PC-9 (cell line): ENCODE results near the gene THADA. TPM values are rescaled to one million over a fixed set of nuclear protein-coding genes. Genes with fewer than 3 reads are reported as not detected.

Experiments used
- BruUV-seq: library from RNA; stranded (reverse); fragments of 400-500 nt; replicated peaks from 2 replicates; lab custom pipeline; 2021; lab: Mats Ljungman, UMichigan
- CTCF ChIA-PET: fragments of 300-600 bp; sonication (Branson Sonifier 250); formaldehyde crosslinking; loops from one replicate; lab custom pipeline; 2022; ENCODE audit warnings: antibody characterized with exemption; lab: Charles Lee
- POLR2A ChIA-PET: fragments of 300-600 bp; sonication (Branson Sonifier 250); formaldehyde crosslinking; loops from one replicate; lab custom pipeline; 2022; ENCODE audit warnings: antibody characterized with exemption; ENCODE audit not compliant: unreplicated experiment; lab: Charles Lee
- DNase-seq, 2 experiments: peaks; one replicate each; pipeline versions ENCODE4 v3.0.0 to v3.0.0-alpha.2; 2015 to 2022; ENCODE audit warnings: mixed read lengths in 1 of 2
- H2AFZ ChIP-seq: fragments of 200-600 bp; sonication (generic); 2 replicates; pipeline ENCODE4 v1.8.1; 2017; ENCODE audit warnings: antibody characterized with exemption
- H3F3A ChIP-seq: fragments of 200-600 bp; sonication (generic); 2 replicates; pipeline ENCODE4 v1.8.1; 2017; ENCODE audit warnings: antibody characterized with exemption, mild to moderate bottlenecking, low read depth; ENCODE audit not compliant: insufficient read depth
- H3K27ac ChIP-seq: fragments of 200-600 bp; sonication (generic); 2 replicates; pipeline ENCODE4 v1.6.1; 2016; ENCODE audit warnings: mixed run types
- H3K27me3 ChIP-seq: fragments of 200-600 bp; sonication (generic); 2 replicates; pipeline ENCODE4 v1.6.1; 2016; ENCODE audit warnings: low read depth, mixed run types; ENCODE audit not compliant: insufficient read depth
- H3K36me3 ChIP-seq: fragments of 200-600 bp; sonication (generic); 2 replicates; pipeline ENCODE4 v1.6.1; 2016; ENCODE audit warnings: low read depth, mixed run types
- H3K4me1 ChIP-seq: fragments of 200-600 bp; sonication (generic); replicated peaks from 2 replicates; pipeline ENCODE4 v1.6.1; 2016; ENCODE audit warnings: mixed run types; ENCODE audit not compliant: insufficient read depth
- H3K4me2 ChIP-seq: fragments of 200-600 bp; sonication (generic); 2 replicates; pipeline ENCODE4 v1.6.1; 2017; ENCODE audit warnings: mixed run types
- H3K4me3 ChIP-seq: fragments of 200-600 bp; sonication (generic); 2 replicates; pipeline ENCODE4 v1.6.1; 2016; ENCODE audit warnings: mixed run types
- H3K79me2 ChIP-seq: fragments of 200-600 bp; sonication (generic); 2 replicates; pipeline ENCODE4 v1.6.1; 2017; ENCODE audit warnings: low read depth, mixed run types
- H3K9me2 ChIP-seq: fragments of 200-600 bp; sonication (generic); 2 replicates; pipeline ENCODE4 v1.8.1; 2017; ENCODE audit warnings: mild to moderate bottlenecking; ENCODE audit not compliant: insufficient read depth
- H3K9me3 ChIP-seq: fragments of 200-600 bp; sonication (generic); 2 replicates; pipeline ENCODE4 v1.8.1; 2016; ENCODE audit warnings: low read depth; ENCODE audit not compliant: insufficient read depth
- H4K20me1 ChIP-seq: fragments of 200-600 bp; sonication (generic); 2 replicates; pipeline ENCODE4 v1.8.1; 2017; ENCODE audit not compliant: insufficient read depth
- EZH2 ChIP-seq: fragments of 200-600 bp; sonication (generic); IDR thresholded peaks from 2 replicates; pipeline ENCODE4 v1.8.0; 2017; ENCODE audit warnings: antibody characterized with exemption, low read depth
- intact Hi-C: fragments of 100-400 bp; cut with micrococcal nuclease; formaldehyde crosslinking; loops from one replicate; pipeline ENCODE4 v1.10.0; 2022; ENCODE audit not compliant: unreplicated experiment
- total RNA-seq: library from RNA; stranded (reverse); gene quantifications from 2 replicates; pipeline ENCODE4 v1.2.3, GENCODE V29; 2021
- TF ChIP-seq, protein P1 (sequence below): fragments of 200-600 bp; sonication (generic); conservative IDR thresholded peaks from 2 replicates; pipeline ENCODE4 v1.6.1; 2017; ENCODE audit warnings: mixed run types, antibody characterized with exemption, mild to moderate bottlenecking, moderate library complexity

Gene THADA
- total RNA-seq, 1 experiment from 2014 or later, result 28.1 TPM

DNA sequence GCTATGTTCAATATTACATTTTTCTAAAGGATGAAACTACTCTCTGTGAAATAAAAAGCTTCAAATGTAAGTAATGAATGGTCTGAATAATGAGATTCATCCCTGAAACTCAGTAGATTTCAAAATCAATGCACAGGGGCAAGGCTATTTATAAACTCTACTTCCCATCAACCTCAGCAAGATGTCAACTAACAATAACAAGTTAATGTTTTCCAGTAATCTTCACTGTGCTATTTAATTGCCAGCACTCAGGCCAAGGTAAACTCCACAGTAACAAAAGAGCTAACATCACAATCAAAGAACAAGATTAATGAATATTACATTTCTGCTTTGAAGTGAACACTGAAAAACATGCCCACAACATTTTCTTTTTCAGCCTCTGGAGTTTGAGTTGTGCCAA, 225.1 kb downstream of the THADA start:
- no peaks in the 10 kb centered on the region for H4K20me1 ChIP-seq
- H3K36me3 ChIP-seq, result no peaks in the 10 kb centered on the region
- H3K4me3 ChIP-seq, result no peak overlapping the region
- peaks cover 3% of the 10 kb centered on the region; the same call in 1 of the 2 replicates for H3K9me2 ChIP-seq
- H2AFZ ChIP-seq, result no peak overlapping the region
- ChIA-PET CTCF (no interaction called here), POLR2A (no interaction called here)
- no peaks in the 10 kb centered on the region for H3K4me1 ChIP-seq
- BruUV-seq, result no TSS peak
- H3K79me2 ChIP-seq, result no peaks in the 10 kb centered on the region
- DNase-seq, result no peak
- H3K9me3 ChIP-seq, result no peaks in the 10 kb centered on the region
- no peak for TF ChIP-seq EZH2
- TF ChIP-seq, protein P1, sequence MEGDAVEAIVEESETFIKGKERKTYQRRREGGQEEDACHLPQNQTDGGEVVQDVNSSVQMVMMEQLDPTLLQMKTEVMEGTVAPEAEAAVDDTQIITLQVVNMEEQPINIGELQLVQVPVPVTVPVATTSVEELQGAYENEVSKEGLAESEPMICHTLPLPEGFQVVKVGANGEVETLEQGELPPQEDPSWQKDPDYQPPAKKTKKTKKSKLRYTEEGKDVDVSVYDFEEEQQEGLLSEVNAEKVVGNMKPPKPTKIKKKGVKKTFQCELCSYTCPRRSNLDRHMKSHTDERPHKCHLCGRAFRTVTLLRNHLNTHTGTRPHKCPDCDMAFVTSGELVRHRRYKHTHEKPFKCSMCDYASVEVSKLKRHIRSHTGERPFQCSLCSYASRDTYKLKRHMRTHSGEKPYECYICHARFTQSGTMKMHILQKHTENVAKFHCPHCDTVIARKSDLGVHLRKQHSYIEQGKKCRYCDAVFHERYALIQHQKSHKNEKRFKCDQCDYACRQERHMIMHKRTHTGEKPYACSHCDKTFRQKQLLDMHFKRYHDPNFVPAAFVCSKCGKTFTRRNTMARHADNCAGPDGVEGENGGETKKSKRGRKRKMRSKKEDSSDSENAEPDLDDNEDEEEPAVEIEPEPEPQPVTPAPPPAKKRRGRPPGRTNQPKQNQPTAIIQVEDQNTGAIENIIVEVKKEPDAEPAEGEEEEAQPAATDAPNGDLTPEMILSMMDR, result no peak
- no peak overlapping the region for H3K27ac ChIP-seq
- intact Hi-C loops, result no loop called here
- no peaks in the 10 kb centered on the region for H3F3A ChIP-seq
- no peak overlapping the region for H3K4me2 ChIP-seq
- no peaks in the 10 kb centered on the region for H3K27me3 ChIP-seq

- Histone ChIP-seq H3K4me3 (no peak overlapping the region), H3K4me1 (no peaks in the 10 kb centered on the region), H3K27ac (no peak overlapping the region), H3K79me2 (no peaks in the 10 kb centered on the region), H3K9me3 (no peaks in the 10 kb centered on the region), H3K27me3 (no peaks in the 10 kb centered on the region), H3K36me3 (no peaks in the 10 kb centered on the region), H2AFZ (no peak overlapping the region), H3F3A (no peaks in the 10 kb centered on the region), H4K20me1 (no peaks in the 10 kb centered on the region), H3K4me2 (no peak overlapping the region), H3K9me2 (peaks cover 3% of the 10 kb centered on the region; the same call in 1 of the 2 replicates)
- POLR2A ChIA-PET, result no interaction called here
- no peak for TF ChIP-seq EZH2
- TF ChIP-seq, protein P1, result no peak
- intact Hi-C loops, result no loop called here
- CTCF ChIA-PET, result no interaction called here
- no peak for DNase-seq
- BruUV-seq, result no TSS peak
These were observed 225.7 kb downstream of the THADA start for GRCh38 chr2:43370146-43370545.

- peaks cover under 1% of the 10 kb centered on the region; the same call in 1 of the 2 replicates for H3K9me2 ChIP-seq
- DNase-seq, result no peak
- BruUV-seq, result no TSS peak
- H3K79me2 ChIP-seq, result no peaks in the 10 kb centered on the region
- no peak overlapping the region for H3K4me3 ChIP-seq
- TF ChIP-seq, protein P1, result no peak
- TF ChIP-seq EZH2, result no peak
- no peaks in the 10 kb centered on the region for H4K20me1 ChIP-seq
- intact Hi-C loops, result no loop called here
- H3K9me3 ChIP-seq, result no peaks in the 10 kb centered on the region
- H3K4me2 ChIP-seq, result no peak overlapping the region
- H3K27me3 ChIP-seq, result no peaks in the 10 kb centered on the region
- no peaks in the 10 kb centered on the region for H3K36me3 ChIP-seq
- POLR2A ChIA-PET, result no interaction called here
- H2AFZ ChIP-seq, result no peak overlapping the region
- CTCF ChIA-PET, result no interaction called here
- H3K27ac ChIP-seq, result no peak overlapping the region
- H3F3A ChIP-seq, result no peaks in the 10 kb centered on the region
- no peaks in the 10 kb centered on the region for H3K4me1 ChIP-seq
These were observed 227.1 kb downstream of the THADA start for GRCh38 chr2:43368483-43369385.
